HPDE6-E6E7 (cell line): ENCODE results near the gene RXFP1.
"Not testable (repeated sequence)": the region's sequence is repeated elsewhere in the genome, so short reads cannot be mapped to it uniquely, and the experiment has no call there.

Source experiments
- DNase-seq: peaks from one replicate; pipeline ENCODE4 v3.0.0; 2011; ENCODE audit warnings: missing footprints; ENCODE audit errors: extremely low spot score

The RXFP1 gene

GRCh38 chr4:158613046-158613445 lies 91.4 kb downstream of the RXFP1 start:
- DNase-seq: no peak

GRCh38 chr4:158617956-158618355 lies 96.3 kb downstream of the RXFP1 start:
- no peak for DNase-seq

DNA sequence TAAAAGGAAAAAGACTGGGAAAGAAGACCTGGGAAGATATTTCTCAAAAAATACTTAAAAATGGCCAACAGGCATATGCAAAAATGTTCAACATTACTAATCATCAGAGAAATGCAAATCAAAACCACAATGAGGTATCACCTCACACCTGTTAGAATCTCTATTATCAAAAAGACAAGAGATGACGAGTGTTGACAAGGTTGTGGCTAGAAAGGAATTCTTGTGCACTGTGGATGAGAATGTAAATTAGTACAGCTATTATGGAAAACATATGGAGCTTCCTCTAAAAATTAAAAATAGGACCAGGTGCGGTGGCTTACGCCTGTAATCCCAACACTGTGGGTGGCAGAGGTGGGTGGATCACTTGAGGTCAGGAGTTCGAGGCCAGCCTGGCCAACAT lies 100.0 kb downstream of the RXFP1 start:
- DNase-seq: no peak

DNA sequence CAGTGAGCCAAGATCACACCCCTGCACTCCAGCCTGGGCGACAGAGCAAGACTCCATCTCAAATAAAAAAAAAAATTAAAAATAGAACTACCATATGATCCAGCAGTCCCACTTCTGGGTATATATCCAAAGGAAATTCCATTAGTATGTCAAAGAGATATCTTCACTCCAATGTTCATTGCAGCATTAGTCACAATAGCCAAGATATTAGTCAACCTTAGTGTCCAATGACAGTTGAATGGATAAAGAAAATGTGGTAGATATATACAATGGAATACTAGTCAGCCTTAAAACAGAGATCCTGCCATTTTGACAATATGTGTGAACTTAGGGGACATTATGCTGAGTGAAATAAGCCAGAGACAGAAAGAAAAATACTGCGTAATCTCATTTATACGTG lies 100.6 kb downstream of the RXFP1 start:
- no peak for DNase-seq

DNA sequence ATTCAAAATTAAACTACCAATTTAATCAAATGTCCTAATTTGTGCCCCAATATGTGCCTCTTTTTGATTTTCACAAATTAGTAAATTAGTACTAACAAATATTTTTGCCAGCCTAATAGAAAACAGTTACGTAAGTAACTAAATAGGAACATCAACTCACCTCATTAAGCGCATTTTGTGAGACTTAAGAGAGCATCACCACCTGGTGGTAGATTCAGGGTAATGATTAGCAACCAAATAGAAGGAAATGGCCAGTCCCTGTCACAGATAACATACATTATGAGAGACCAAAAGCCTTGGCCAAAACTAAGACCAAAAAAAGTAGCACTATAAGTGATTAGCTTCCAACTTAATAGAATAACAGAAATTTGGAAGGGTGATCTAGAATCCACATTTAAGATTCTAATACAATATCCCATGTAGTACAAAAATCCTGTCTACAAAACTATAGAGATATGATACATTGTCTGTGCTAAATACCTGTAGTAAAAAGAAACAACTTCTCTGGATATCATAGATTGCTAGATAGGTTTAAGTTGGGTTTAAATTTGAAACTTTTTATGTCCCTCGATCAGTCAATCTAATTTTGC lies 103.3 kb downstream of the RXFP1 start:
- peak; percentile 20 for DNase-seq

DNA sequence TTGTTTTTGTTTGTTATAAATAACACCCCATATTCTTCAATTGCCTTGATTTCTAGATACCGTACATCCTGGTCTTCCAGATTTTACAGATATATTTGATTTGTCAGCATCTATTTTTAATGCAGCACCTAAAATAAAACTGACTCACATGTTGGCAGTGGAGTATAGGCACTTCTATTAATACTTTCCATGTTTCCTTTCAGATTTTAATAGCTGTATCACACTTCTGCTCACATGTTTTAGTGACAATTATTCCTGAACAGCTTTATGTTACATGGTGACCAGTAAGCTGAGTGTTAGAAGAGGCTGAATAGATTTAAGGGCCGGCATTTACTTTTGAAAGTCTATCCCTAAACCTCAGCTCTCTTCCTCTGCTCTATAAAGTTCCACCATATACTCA lies 103.9 kb downstream of the RXFP1 start:
- DNase-seq: no peak

DNA sequence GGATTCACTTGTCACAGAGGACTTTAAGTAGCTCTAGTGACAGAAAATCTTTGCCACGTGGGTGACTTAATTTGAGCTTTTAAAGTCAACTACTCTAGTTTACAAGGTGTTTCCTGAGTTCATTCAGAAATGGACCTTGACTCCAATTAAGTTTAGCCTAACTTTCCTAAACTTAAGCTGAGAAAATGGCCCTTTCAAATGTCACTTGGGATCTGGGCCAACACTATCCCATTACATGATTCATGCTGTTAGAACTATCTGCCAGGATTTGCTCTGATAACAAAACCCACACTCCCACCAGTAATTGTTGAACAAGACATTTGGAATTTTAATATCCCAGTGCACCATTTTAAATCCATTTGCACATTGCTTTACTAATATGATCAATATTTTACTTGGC lies 109.2 kb downstream of the RXFP1 start:
- DNase-seq: no peak

- no peak for DNase-seq
These were observed 114.9 kb downstream of the RXFP1 start for GRCh38 chr4:158636619-158637018.

DNA sequence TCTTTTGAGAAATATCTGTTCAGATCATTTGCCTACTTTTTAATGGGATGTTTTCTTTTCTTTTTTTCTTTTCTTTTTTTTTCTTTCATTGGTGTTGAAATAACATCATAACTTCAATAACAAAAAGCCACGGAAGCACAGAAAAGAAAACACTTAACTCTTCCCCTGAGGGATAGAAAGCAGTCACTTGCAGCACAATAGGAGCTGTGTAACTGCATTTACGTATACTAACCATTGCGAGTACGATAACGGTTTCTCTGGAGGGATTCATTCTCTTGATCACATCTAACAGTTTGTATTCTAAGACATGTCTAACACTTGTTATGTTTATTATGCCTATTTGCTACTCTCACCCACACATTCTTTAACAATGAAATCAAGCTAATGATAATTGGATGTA lies 122.7 kb downstream of the RXFP1 start:
- no peak for DNase-seq

- DNase-seq: no peak
These were observed 123.1 kb downstream of the RXFP1 start for GRCh38 chr4:158644760-158645159.

DNA sequence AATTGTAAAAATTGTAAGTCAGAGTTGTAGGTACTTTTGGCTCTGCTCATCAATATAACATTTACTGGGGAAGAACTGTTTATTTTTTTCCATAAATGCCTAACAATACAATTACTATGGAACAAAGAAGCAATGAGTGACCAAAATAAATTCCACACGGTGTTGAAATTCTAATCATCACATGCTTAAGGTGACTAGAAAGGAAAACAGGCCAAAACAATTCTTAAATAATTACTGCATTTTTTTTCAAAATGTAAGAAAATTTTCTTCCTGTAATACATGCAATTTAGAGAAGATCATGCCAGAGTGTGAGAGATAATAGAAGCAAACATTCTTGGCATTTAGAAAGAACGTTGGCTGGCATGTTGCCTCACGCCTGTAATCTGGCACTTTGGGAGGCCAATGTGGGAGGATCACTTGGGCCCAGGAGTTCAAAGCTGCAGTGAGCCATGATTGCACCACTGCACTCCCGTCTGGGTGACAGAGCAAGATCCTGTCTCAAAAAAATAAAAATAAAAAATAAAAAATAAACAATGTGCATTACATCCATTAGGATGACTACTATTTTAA lies 127.5 kb downstream of the RXFP1 start:
- no peak for DNase-seq

- DNase-seq: no peak
These were observed 131.2 kb downstream of the RXFP1 start for GRCh38 chr4:158652920-158653319.

DNA sequence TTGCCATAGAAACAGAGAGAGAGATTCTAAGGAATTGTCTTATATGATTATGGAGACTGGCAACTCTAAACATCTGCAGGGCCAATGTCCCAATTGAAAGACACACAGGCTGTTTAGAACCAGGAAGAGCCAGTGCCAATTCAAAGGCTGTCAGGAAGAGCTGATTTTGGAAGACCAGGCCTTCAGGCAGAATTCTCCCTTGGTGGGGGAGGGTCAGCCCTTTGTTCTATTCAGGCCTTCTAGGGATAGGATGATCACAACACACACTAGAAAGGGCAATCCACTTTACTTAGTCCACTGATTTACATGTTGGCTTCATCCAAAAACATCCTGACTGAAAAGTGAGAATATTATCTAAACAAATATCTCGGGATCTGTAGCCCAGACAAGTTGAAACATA lies 134.8 kb downstream of the RXFP1 start:
- DNase-seq: no peak

DNA sequence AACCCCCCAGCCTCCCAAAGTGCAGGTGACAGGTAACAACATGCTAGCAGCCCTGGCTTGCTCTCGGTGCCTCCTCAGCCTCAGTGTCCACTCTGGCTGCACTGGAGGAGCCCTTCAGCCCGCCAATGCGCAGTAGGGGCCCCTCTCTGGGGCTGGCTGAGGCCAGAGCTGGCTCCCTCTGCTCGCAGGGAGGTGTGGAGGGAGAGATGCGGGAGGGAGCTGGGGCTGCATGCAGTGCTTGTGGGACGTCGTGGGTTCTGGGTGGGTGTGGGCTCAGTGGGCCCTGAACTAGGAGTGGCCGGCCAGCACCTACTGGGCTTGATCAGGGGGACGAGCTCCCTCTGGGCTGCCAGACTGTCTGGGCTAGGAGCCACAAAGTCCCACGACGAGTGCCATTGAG lies 135.6 kb downstream of the RXFP1 start:
- no peak for DNase-seq

- not testable (repeated sequence) for DNase-seq
These were observed 141.6 kb downstream of the RXFP1 start for GRCh38 chr4:158663255-158663654.

DNA sequence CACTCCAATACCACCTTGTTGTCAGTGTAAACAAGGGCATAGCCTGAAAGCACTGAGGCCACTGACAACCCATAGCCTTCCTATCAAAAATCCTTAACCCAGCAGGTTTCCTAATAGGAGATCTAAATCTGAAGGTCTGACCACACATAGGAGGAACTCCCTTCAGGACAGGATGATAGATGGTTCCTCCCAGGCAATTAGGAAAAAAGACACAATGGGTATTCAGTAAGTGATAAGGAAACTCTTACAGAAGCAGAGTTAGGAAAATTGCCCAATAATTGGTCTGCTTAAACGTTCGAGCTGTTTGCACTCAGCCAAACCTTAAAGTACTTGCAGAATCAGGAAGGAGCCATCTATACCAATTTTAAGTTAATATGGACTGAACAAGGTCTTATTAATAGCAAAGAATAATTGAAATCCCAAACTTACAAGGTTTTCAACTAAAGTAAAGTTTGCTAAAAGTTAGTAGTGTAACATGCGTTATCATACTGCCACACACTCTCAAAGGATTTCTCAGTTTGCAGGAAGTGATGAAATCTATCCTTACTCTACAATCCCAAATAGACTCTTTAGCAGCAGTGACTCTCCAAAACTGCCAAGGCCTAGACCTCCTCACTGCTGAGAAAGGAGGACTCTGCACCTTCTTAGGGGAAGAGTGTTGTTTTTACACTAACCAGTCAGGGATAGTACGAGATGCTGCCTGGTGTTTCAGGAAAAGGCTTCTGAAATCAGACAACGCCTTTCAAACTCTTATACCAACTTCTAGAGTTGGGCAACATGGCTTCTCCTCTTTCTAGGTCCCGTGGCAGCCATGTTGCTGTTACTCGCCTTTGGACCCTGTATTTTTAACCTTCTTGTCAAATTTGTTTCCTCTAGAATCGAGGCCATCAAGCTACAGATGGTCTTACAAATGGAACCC lies 142.3 kb downstream of the RXFP1 start:
- DNase-seq: not testable (repeated sequence)

DNA sequence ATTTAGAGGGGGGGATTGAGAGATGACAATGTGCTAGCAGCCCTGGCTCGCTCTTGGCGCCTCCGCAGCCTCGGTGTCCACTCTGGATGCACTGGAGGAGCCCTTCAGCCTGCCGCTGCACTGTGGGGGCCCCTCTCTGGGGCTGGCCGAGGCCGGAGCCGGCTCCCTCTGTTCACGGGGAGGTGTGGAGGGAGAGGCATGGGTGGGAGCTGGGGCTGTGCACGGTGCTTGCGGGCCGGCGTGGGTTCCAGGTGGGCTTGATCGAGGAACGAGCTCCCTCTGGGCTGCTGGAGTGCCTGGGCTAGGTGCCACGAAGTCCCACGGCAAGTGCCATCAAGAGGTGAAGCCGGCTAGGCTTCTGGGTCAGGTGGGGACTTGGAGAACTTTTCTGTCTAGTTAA lies 143.1 kb downstream of the RXFP1 start:
- DNase-seq: no peak

DNA sequence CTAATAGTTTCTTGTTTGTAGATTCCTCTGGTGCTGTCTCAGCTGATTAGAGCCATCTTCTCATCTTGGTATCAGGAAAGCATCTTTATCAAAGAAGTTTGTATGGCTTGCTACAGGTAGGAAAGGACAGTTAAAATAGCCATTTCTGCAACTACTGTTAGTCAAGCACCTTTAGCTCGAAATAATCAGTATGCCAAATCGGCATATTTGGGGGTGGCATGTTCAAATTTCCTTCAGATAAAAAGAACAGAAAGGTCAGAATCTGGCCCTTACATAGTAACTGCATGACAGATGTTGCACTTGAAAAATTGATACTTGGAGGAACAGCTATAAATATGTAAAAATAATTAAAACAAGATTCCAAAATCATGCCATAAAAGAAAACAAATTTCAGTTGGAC lies 145.2 kb downstream of the RXFP1 start:
- no peak for DNase-seq

DNA sequence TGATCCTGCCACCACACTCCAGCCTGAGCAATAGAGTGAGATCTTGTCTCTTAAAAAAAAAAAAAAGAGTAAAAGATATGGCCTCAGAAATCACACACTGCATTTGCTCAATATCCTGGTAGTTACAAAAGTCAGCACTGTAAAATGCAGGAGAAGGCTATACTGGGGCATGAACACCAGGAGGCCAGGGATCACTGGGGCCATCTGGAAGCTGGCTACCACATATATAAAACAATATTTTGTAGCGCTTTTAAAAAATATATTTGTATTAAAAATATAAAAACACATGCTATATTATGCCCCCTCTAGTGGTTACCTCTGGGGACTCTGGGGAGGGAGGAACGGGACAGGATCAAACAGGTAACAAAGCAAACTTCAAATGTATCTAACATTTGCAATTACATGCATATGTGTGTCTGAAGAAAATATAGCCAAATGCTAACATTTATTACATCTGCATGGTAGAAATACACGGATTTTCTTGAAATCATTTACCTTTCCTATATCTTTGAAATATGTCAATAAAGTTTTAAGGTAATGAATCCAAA lies 146.0 kb downstream of the RXFP1 start:
- DNase-seq: peak; percentile 37

GRCh38 chr4:158669310-158669709 lies 147.6 kb downstream of the RXFP1 start:
- no peak for DNase-seq

DNA sequence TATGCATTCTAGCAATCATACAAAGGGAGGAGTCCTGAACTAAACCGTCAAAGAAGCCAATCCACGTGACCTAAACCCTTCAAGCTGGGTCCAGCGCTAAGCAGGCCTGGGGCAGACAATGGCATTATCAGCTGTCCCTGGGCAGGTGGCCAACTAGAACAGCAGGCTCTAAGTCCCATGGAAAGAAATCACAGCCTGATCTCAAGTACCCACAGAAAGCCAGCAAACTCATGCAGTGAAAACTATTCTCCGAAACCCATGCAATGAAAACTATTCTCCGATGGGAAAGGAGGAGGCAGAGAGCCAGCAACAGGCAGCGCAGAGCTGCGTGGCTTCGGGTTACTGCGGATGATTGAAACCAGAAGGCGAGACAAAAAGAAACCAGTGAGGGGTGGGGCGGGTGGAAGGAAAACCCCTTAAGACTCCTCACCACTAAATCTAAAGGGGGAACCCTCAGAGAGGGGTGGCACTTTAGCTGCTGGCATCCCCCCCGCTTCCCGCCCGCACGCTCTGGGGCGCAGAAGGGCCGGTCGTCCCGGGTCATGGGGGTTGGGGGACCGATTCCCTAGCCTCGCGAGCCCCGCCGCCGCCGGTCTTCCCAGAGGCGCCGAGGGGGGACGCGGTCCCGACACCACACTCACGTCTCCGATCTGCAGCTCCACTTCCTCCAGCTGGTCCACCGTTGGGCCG lies 149.4 kb downstream of the RXFP1 start:
- DNase-seq: peak; percentile 46

DNA sequence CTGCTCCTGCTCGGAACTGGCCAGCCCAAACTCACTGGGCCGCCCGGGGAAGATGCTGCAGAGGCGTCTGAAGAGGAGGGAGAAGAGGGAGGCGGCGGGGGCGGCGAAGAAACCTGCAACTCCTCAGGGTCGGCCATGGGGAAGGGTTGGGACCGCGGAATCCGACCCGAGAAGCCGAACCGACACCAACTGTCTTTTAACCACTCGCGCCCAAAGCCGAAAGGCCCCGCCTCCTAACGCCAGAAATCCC lies 149.9 kb downstream of the RXFP1 start, which contains the start of gene C4orf46:
C4orf46 (minus strand) TSS at position 223 of the 250 bp plus-strand sequence; CDS start at position 137, 86 bp downstream.
- DNase-seq: no peak
